GM10248 (cell line): ENCODE data around the gene CFAP119.

Experiments
- CTCF ChIA-PET: fragments of 300-600 bp; sonication (Branson Sonifier 250); formaldehyde crosslinking; extraction: SDS; loops from one replicate; lab custom pipeline; 2021; ENCODE audit warnings: antibody characterized with exemption; lab: Yijun Ruan, JAX
- POLR2A ChIA-PET: fragments of 350-650 bp; sonication (Branson Sonifier 250); formaldehyde crosslinking; extraction: SDS; loops from one replicate; lab custom pipeline; 2020; ENCODE audit warnings: antibody characterized with exemption; lab: Yijun Ruan, JAX
- DNase-seq: peaks from one replicate; pipeline ENCODE4 v3.0.0; 2012; ENCODE audit errors: extremely low spot score
- TF ChIP-seq, protein P1 (sequence below): IDR thresholded peaks from 2 replicates; pipeline ENCODE4 v1.5.1; 2012; ENCODE audit warnings: mild to moderate bottlenecking, low read depth; ENCODE audit errors: extremely low read depth, missing control alignments, control extremely low read depth

The CFAP119 gene

DNA sequence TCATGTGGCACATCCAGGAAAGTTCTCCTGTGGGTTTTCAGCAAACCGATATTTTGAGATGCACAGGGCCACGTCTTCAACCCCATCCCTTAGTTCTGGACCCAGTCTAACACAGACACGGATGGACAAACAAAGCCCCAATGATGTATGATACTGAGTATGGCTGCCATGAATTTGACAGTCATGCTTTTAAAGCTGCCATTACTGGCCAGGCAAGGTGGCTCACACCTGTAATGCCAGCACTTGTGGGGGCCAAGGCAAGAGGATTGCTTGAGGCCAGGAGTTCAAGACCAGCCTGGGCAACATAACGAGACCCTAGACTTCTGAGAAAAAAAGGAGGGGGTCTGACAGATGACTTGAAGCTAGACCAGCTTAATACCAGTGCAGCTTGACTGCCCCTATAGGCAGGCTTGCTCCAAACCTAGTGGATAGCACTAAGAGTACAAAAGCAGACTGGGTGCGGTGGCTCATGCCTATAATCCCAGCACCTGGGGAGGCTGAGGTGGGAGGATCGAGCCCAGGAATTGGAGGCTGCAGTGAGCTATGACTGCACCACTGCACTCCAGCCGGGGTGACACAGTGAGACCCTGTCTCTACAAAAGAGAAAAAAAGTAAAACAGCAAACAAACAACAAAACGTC lies 35.9 kb upstream of the CFAP119 start:
- CTCF ChIA-PET = interaction anchor here (0.8 to 3.3 kb wide), 2 partner anchors 12 to 16 kb away, joined by 3 to 18 read pairs; no protein-coding TSS in a partner anchor
- TF ChIP-seq, protein P1, sequence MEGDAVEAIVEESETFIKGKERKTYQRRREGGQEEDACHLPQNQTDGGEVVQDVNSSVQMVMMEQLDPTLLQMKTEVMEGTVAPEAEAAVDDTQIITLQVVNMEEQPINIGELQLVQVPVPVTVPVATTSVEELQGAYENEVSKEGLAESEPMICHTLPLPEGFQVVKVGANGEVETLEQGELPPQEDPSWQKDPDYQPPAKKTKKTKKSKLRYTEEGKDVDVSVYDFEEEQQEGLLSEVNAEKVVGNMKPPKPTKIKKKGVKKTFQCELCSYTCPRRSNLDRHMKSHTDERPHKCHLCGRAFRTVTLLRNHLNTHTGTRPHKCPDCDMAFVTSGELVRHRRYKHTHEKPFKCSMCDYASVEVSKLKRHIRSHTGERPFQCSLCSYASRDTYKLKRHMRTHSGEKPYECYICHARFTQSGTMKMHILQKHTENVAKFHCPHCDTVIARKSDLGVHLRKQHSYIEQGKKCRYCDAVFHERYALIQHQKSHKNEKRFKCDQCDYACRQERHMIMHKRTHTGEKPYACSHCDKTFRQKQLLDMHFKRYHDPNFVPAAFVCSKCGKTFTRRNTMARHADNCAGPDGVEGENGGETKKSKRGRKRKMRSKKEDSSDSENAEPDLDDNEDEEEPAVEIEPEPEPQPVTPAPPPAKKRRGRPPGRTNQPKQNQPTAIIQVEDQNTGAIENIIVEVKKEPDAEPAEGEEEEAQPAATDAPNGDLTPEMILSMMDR = no peak
- DNase-seq = no peak
- POLR2A ChIA-PET = no interaction called here

DNA sequence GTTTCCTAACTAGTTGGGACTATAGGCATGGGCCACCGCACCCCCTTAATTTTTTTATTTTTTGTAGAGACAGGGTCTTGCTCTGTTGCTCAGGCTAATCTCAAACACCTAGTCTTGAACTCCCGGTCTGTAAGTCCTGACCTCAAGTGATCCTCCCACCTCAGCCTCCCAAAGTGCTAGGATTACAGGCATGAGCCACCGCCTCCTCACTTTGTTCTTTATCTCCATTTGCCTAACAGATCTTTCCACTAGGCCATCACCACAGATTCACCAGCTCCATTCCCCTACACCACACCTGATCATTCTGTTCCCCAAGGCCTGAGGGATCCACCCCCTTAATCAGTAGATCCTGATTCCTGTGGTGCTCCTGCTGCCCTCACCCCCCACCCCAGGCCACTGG lies 32.8 kb upstream of the CFAP119 start:
- ChIA-PET POLR2A (no interaction called here), CTCF (interaction anchor here (2.5 kb wide), 1 partner anchor 13 kb away, joined by 5 read pairs; no protein-coding TSS in a partner anchor)
- TF ChIP-seq, protein P1 = no peak
- DNase-seq = no peak

DNA sequence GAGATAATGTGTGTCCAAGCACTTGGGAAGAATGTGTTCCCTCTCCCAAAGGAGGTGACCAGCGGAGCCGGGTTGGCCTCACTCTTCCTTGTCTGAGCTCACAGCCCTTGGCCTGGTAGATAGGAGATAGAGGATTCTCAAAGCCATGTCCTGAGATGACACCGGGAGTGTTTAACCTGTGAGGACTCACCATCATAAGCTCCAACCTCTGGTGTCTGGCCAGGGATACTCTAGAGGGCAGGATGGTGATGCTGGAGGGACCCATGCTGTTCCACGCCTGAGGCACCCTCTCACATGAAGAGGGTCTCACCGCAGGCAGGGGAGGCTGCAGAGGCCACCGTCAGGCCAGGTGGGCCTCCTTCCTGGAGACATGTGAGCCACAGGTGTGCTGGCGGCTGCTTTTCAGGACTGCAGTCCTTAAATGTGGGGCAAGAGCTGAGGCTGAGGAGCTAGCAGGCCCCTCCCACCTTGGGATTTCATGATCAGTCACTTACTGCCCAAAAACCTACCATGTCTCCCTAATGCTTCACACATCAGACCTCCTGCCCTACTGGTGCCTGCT lies 31.7 kb upstream of the CFAP119 start:
- ChIA-PET POLR2A (no interaction called here), CTCF (interaction anchor here (1.0 to 2.5 kb wide), 3 partner anchors 10 to 52 kb away, joined by 4 to 5 read pairs (median 5); no protein-coding TSS in a partner anchor)
- no peak for DNase-seq
- TF ChIP-seq, protein P1 = no peak

DNA sequence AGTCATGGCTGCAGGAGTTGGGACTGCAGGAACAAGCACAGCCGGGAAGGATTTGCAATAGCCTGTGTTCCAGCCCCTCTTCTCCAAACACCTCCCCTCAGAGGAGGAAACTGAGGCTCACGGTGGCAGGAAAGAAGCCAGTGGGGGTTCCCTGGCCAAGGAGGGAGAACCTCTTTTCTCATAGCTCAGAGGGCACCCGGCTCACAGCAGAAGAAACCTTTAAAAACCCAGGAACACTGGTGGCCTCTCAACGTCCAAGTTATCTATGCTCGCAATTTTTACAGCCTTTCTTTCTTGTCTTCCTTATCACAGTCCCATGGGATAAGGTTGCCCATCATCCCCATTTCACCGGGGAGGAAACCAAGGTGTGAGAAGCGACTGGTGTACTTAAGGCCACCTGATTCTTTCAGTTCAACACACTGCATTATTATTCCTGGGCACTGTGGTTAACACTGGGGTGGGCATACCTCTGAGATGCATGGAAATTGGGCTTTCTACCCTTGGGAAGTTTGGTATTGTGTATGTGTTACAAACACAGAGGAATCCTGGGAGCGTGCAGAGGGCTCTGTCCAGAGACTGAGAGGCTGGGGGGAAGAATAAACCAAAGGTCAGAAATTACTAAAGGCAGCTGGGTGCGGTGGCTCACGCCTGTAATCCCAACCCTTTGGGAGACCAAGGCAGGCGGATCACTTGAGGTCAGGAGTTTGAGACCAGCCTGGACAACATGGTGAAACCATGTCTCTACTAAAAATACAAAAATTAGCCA lies 25.9 kb upstream of the CFAP119 start:
- no peak for DNase-seq
- TF ChIP-seq, protein P1 = no peak
- ChIA-PET CTCF (no interaction called here), POLR2A (no interaction called here)

DNA sequence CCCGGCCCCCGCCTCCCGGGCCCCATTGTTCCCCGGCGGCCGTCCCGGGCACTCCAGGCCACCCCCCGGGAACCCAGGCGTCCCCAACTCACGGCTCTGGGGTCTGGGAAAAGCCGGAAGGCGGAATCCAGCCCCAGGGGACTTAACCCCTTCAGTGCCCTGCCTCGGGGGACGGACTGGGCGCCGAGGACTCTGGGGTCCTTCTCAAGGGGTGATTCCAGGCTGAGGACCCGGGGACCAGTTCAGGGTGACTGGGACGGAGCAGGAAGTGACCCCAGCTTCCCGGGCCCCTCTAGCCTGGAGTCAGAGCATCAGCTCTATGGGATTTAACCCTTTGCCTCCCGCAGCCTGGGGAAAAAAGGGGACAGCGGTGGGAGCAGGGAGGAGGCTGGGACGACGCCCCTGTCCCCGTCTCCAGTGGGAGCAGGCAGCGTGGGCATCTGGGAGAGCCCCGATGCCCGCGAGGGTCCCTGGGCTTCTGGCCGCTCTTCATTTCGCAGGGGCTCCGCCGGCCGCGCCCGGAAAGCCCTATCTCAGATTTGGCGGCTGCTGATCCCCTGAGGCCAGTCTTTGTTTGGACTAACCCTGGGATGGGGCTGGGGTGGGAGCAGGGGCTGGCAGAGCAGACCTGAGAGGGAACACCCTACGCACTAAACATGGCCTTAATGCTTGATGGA lies 25.2 kb upstream of the CFAP119 start, which contains the start of gene ZNF629:
Gene ZNF629, minus strand, starts transcription at position 270 of the 677 bp plus-strand sequence. CDS start 2,723 bp downstream, outside the sequence.
- no peak for DNase-seq
- CTCF ChIA-PET = no interaction called here
- TF ChIP-seq, protein P1 = no peak
- POLR2A ChIA-PET = no interaction called here
